Ishikawa (cell line): ENCODE measurements around the gene KMT2E.

Source experiments
- CREB1 ChIP-seq: IDR thresholded peaks from 2 replicates; pipeline ENCODE4 v1.6.1; 2012; ENCODE audit warnings: low read depth
- NFIC ChIP-seq: IDR thresholded peaks from 2 replicates; pipeline ENCODE4 v1.6.1; 2012
- RAD21 ChIP-seq: IDR thresholded peaks from 2 replicates; pipeline ENCODE4 v1.6.1; 2012; ENCODE audit warnings: low read depth
- TEAD4 ChIP-seq: IDR thresholded peaks from 2 replicates; pipeline ENCODE4 v1.6.1; 2012
- TF ChIP-seq, protein P1 (sequence below): IDR thresholded peaks from 2 replicates; pipeline ENCODE4 v1.6.1; 2012
- TF ChIP-seq, protein P2 (sequence below): IDR thresholded peaks from 2 replicates; pipeline ENCODE4 v1.6.1; 2012; ENCODE audit warnings: low read depth, mild to moderate bottlenecking

DNA sequence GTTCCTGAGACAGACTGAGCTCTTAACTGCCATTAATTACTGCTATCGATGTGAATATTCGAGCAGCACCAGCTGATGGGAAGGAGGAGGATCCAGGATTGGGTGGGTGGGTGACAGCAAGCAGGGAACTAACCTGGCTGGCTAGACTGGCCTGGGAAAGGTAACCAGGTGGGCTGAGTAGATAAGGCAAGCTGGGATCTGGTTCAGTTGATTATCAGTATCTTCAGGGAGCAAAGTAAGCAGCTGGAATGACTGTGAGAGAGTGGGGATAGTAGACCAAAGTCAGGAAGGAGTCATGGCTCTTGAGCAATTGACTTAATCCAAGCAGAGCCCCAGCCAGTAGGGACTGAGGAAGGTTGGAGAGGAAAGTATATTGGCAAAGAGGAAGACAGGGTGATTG, 46.9 kb upstream of the KMT2E start:
- no peak for TF ChIP-seq CREB1
- TF ChIP-seq RAD21 = no peak
- no peak for TF ChIP-seq TEAD4
- TF ChIP-seq, protein P1, sequence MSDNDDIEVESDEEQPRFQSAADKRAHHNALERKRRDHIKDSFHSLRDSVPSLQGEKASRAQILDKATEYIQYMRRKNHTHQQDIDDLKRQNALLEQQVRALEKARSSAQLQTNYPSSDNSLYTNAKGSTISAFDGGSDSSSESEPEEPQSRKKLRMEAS = no peak
- TF ChIP-seq NFIC = no peak
- TF ChIP-seq, protein P2, sequence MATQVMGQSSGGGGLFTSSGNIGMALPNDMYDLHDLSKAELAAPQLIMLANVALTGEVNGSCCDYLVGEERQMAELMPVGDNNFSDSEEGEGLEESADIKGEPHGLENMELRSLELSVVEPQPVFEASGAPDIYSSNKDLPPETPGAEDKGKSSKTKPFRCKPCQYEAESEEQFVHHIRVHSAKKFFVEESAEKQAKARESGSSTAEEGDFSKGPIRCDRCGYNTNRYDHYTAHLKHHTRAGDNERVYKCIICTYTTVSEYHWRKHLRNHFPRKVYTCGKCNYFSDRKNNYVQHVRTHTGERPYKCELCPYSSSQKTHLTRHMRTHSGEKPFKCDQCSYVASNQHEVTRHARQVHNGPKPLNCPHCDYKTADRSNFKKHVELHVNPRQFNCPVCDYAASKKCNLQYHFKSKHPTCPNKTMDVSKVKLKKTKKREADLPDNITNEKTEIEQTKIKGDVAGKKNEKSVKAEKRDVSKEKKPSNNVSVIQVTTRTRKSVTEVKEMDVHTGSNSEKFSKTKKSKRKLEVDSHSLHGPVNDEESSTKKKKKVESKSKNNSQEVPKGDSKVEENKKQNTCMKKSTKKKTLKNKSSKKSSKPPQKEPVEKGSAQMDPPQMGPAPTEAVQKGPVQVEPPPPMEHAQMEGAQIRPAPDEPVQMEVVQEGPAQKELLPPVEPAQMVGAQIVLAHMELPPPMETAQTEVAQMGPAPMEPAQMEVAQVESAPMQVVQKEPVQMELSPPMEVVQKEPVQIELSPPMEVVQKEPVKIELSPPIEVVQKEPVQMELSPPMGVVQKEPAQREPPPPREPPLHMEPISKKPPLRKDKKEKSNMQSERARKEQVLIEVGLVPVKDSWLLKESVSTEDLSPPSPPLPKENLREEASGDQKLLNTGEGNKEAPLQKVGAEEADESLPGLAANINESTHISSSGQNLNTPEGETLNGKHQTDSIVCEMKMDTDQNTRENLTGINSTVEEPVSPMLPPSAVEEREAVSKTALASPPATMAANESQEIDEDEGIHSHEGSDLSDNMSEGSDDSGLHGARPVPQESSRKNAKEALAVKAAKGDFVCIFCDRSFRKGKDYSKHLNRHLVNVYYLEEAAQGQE = no peak
